H9 (cell line): ENCODE results near the gene PDCD1. TPM values are rescaled to one million over a fixed set of nuclear protein-coding genes. Genes with fewer than 3 reads are reported as not detected.
A peak's percentile ranks its signal among the peaks of the same experiment; 100 is the strongest.
"Not testable (repeated sequence)": the region's sequence is repeated elsewhere in the genome, so short reads cannot be mapped to it uniquely, and the experiment has no call there.

Source experiments
- DNase-seq: peaks from one replicate; pipeline ENCODE4 v3.0.0-alpha.2; 2017
- H2AFZ ChIP-seq: one replicate; pipeline ENCODE4 v1.6.1; 2013; ENCODE audit warnings: mild to moderate bottlenecking, low read length, control low read depth, moderate library complexity
- H2AK5ac ChIP-seq: 2 replicates; pipeline ENCODE4 v1.6.1; 2013; ENCODE audit warnings: low read length, control low read depth, mixed read lengths; ENCODE audit not compliant: insufficient read length
- H2BK120ac ChIP-seq: one replicate; pipeline ENCODE4 v1.6.1; 2013; ENCODE audit warnings: low read depth, mild to moderate bottlenecking, low read length, control low read depth, inconsistent platforms; ENCODE audit not compliant: poor library complexity, severe bottlenecking
- H2BK12ac ChIP-seq: 2 replicates; pipeline ENCODE4 v1.6.1; 2013; ENCODE audit warnings: low read length, control low read depth, mixed read lengths, low read depth; ENCODE audit not compliant: insufficient read length
- H2BK15ac ChIP-seq: 2 replicates; pipeline ENCODE4 v1.6.1; 2013; ENCODE audit warnings: low read depth, low read length, control low read depth
- H2BK20ac ChIP-seq: one replicate; pipeline ENCODE4 v1.6.1; 2013; ENCODE audit warnings: low read depth, mild to moderate bottlenecking, low read length, control low read depth, inconsistent platforms; ENCODE audit not compliant: poor library complexity, severe bottlenecking
- H2BK5ac ChIP-seq: 2 replicates; pipeline ENCODE4 v1.6.1; 2013; ENCODE audit warnings: low read length, control low read depth, mixed read lengths; ENCODE audit not compliant: insufficient read length
- H3K14ac ChIP-seq: 2 replicates; pipeline ENCODE4 v1.6.1; 2013; ENCODE audit warnings: low read length, control low read depth; ENCODE audit not compliant: insufficient read depth
- H3K18ac ChIP-seq: 2 replicates; pipeline ENCODE4 v1.6.1; 2013; ENCODE audit warnings: low read depth, mild to moderate bottlenecking, mixed read lengths, low read length, control low read depth; ENCODE audit not compliant: insufficient read length
- H3K23ac ChIP-seq: 2 replicates; pipeline ENCODE4 v1.6.1; 2013; ENCODE audit warnings: low read length, control low read depth, mixed read lengths, low read depth; ENCODE audit not compliant: insufficient read length
- H3K23me2 ChIP-seq: 2 replicates; pipeline ENCODE4 v1.6.1; 2013; ENCODE audit warnings: low read depth, mild to moderate bottlenecking, mixed read lengths, low read length, control low read depth; ENCODE audit not compliant: insufficient read length, poor library complexity, severe bottlenecking
- H3K27ac ChIP-seq: 2 replicates; pipeline ENCODE4 v1.5.1; 2013; ENCODE audit warnings: low read length, control low read depth, mixed read lengths, low read depth; ENCODE audit not compliant: insufficient read length
- H3K27me3 ChIP-seq: 2 replicates; pipeline ENCODE4 v1.6.1; 2013; ENCODE audit warnings: low read length, control low read depth, inconsistent platforms; ENCODE audit not compliant: insufficient read depth
- H3K4ac ChIP-seq: 2 replicates; pipeline ENCODE4 v1.6.1; 2013; ENCODE audit warnings: low read depth, mild to moderate bottlenecking, control low read depth, inconsistent platforms, low read length, moderate library complexity
- H3K4me1 ChIP-seq: 2 replicates; pipeline ENCODE4 v1.6.1; 2013; ENCODE audit warnings: low read length, control low read depth, inconsistent platforms; ENCODE audit not compliant: insufficient read depth
- H3K4me2 ChIP-seq: 2 replicates; pipeline ENCODE4 v1.6.1; 2013; ENCODE audit warnings: low read length, control low read depth, mixed read lengths; ENCODE audit not compliant: insufficient read length, insufficient read depth
- H3K56ac ChIP-seq: 2 replicates; pipeline ENCODE4 v1.6.1; 2013; ENCODE audit warnings: low read depth, mild to moderate bottlenecking, mixed read lengths, low read length, control low read depth; ENCODE audit not compliant: insufficient read length
- H3K79me1 ChIP-seq: 2 replicates; pipeline ENCODE4 v1.6.1; 2013; ENCODE audit warnings: low read depth, mild to moderate bottlenecking, moderate library complexity, low read length, control low read depth, inconsistent platforms; ENCODE audit not compliant: insufficient read depth, poor library complexity, severe bottlenecking
- H3K79me2 ChIP-seq: 2 replicates; pipeline ENCODE4 v1.6.1; 2013; ENCODE audit warnings: low read length, control low read depth, inconsistent platforms; ENCODE audit not compliant: insufficient read depth
- H3K9ac ChIP-seq: 2 replicates; pipeline ENCODE4 v1.6.1; 2013; ENCODE audit warnings: low read length, control low read depth, mixed read lengths; ENCODE audit not compliant: insufficient read length; ENCODE audit errors: extremely low read depth
- H3K9me3 ChIP-seq: one replicate; pipeline ENCODE4 v1.6.1; 2013; ENCODE audit warnings: low read depth, low read length, inconsistent platforms; ENCODE audit not compliant: control insufficient read depth
- H3T11ph ChIP-seq: one replicate; pipeline ENCODE4 v1.6.1; 2013; ENCODE audit warnings: mild to moderate bottlenecking, low read length, control low read depth, inconsistent platforms
- H4K20me1 ChIP-seq: one replicate; pipeline ENCODE4 v1.6.1; 2013; ENCODE audit not compliant: control insufficient read depth, insufficient read length, insufficient read depth
- H4K5ac ChIP-seq: 2 replicates; pipeline ENCODE4 v1.6.1; 2013; ENCODE audit warnings: low read depth, mild to moderate bottlenecking, mixed read lengths, low read length, control low read depth; ENCODE audit not compliant: insufficient read length
- H4K8ac ChIP-seq: replicated peaks from 2 replicates; pipeline ENCODE4 v1.6.1; 2013; ENCODE audit warnings: low read length, control low read depth, mixed read lengths, low read depth; ENCODE audit not compliant: insufficient read length
- H4K91ac ChIP-seq: 2 replicates; pipeline ENCODE4 v1.6.1; 2013; ENCODE audit warnings: low read depth, mild to moderate bottlenecking, moderate library complexity, mixed read lengths, low read length, control low read depth; ENCODE audit not compliant: insufficient read length
- H3K27ac Mint-ChIP-seq, 3 experiments: 2 replicates in 2 of 3; 3 replicates in 1 of 3; pipeline ENCODE4 v1.8.0; 2020 to 2021; ENCODE audit warnings: mixed read lengths in 3 of 3, mild to moderate bottlenecking in 1 of 3, moderate library complexity in 1 of 3
- H3K27me3 Mint-ChIP-seq: 2 replicates; pipeline ENCODE4 v1.8.0; 2021; ENCODE audit warnings: low read depth, mild to moderate bottlenecking, moderate library complexity, mixed read lengths
- H3K36me3 Mint-ChIP-seq, 3 experiments: 2 replicates in 2 of 3; 3 replicates in 1 of 3; pipeline ENCODE4 v1.8.0; 2020 to 2021; ENCODE audit warnings: low read depth in 3 of 3, mixed read lengths in 3 of 3; ENCODE audit not compliant: insufficient read depth in 1 of 3
- H3K4me1 Mint-ChIP-seq, 2 experiments: 2 replicates each; pipeline ENCODE4 v1.8.0; 2020; ENCODE audit warnings: mixed read lengths in 2 of 2
- H3K4me3 Mint-ChIP-seq, 2 experiments: 2 replicates in 1 of 2; 3 replicates in 1 of 2; pipeline ENCODE4 v1.8.0; 2020 to 2021; ENCODE audit warnings: mild to moderate bottlenecking in 2 of 2, mixed read lengths in 2 of 2, moderate library complexity in 1 of 2
- H3K9me3 Mint-ChIP-seq, 2 experiments: 2 replicates in 1 of 2; 3 replicates in 1 of 2; pipeline ENCODE4 v1.8.0; 2020; ENCODE audit warnings: mild to moderate bottlenecking in 2 of 2, mixed read lengths in 2 of 2, moderate library complexity in 1 of 2
- WGBS: extraction: QIAGEN DNeasy Blood & Tissue Kit; methylation state at CpG from one replicate; pipeline ENCODE4 v1.1.7; 2013; ENCODE audit warnings: missing lambda C conversion rate, low lambda C conversion rate, mixed read lengths; ENCODE audit not compliant: insufficient read length; ENCODE audit errors: extremely low coverage; 5-methylcytosine and 5-hydroxymethylcytosine counted together
- total RNA-seq: library from RNA; stranded (reverse); gene quantifications from 2 replicates; pipeline ENCODE4 v1.2.1, GENCODE V29; 2021
- TF ChIP-seq, protein P1 (sequence below): fragments of 200-600 bp; sonication (generic); conservative IDR thresholded peaks from 3 replicates; pipeline ENCODE4 v1.8.0; 2021; ENCODE audit warnings: antibody characterized with exemption, mild to moderate bottlenecking

PDCD1 gene
- total RNA-seq, 1 experiment from 2014 or later = 1.6 TPM

DNA sequence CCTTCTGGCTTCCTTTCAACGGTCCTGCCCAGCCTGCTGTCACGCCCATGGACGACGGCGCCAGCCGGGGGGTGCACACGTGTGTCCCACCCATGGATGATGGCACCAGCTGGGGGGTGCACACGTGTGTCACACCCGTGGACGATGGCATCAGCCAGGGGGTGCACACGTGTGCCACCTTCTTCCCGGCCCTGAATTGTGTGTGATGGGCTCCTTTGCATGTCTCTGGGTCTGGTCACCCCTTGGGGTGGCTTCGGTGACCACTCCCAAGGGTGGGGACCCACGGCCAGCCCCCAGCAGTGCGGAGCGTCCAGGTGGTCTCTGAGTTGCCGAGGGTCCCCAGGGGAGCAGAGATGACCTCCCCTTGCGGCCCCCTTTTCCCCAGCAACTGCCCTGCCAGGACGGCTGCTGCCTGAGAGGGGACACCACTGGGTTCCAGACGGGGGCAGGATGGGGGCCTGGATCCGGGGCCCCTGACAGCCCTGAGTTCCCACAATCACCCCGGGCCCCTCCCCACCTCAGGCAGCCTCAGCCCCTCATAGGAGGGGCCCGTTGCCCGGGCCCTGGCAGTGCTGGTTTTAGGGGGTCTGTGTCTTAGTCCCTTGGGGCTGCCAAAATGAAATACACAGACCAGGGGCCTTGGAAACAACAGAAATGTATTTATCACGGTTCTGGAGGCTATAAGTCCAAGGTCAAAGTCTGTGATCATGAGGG lies 40.3 kb downstream of the PDCD1 start:
- Mint-ChIP-seq H3K36me3 (peaks cover 0 to 2% (median 0%) of the 10 kb centered on the region in 3 experiments; a peak in 2 of 7 replicates), H3K27ac (no peak overlapping the region), H3K27me3 (peaks cover 7% of the 10 kb centered on the region), H3K4me1 (peaks cover 9 to 25% of the 10 kb centered on the region in 2 experiments), H3K4me3 (no peak overlapping the region), H3K9me3 (peaks cover 4 to 6% of the 10 kb centered on the region in 2 experiments)
- TF ChIP-seq, protein P1, sequence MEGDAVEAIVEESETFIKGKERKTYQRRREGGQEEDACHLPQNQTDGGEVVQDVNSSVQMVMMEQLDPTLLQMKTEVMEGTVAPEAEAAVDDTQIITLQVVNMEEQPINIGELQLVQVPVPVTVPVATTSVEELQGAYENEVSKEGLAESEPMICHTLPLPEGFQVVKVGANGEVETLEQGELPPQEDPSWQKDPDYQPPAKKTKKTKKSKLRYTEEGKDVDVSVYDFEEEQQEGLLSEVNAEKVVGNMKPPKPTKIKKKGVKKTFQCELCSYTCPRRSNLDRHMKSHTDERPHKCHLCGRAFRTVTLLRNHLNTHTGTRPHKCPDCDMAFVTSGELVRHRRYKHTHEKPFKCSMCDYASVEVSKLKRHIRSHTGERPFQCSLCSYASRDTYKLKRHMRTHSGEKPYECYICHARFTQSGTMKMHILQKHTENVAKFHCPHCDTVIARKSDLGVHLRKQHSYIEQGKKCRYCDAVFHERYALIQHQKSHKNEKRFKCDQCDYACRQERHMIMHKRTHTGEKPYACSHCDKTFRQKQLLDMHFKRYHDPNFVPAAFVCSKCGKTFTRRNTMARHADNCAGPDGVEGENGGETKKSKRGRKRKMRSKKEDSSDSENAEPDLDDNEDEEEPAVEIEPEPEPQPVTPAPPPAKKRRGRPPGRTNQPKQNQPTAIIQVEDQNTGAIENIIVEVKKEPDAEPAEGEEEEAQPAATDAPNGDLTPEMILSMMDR = no peak
- Histone ChIP-seq H2AFZ (no peak overlapping the region), H3K4ac (no peak overlapping the region), H3T11ph (no peak overlapping the region), H2AK5ac (no peak overlapping the region), H2BK5ac (no peak overlapping the region), H3K79me2 (no peaks in the 10 kb centered on the region), H3K23me2 (no peaks in the 10 kb centered on the region), H3K14ac (no peak overlapping the region), H4K5ac (no peak overlapping the region), H3K9me3 (no peaks in the 10 kb centered on the region), H4K8ac (no peak overlapping the region), H2BK15ac (no peak overlapping the region), H3K79me1 (no peaks in the 10 kb centered on the region), H3K18ac (no peak overlapping the region), H3K56ac (no peak overlapping the region), H2BK12ac (no peak overlapping the region), H3K9ac (no peak overlapping the region), H4K20me1 (no peaks in the 10 kb centered on the region), H3K4me1 (no peaks in the 10 kb centered on the region), H4K91ac (no peak overlapping the region), H3K23ac (no peak overlapping the region), H3K27ac (no peak overlapping the region), H2BK20ac (no peak overlapping the region), H3K4me2 (no peak overlapping the region), H3K27me3 (no peaks in the 10 kb centered on the region), H2BK120ac (no peak overlapping the region)
- WGBS = no CpG with 5 or more reads among the region's 25 CpGs
- no peak for DNase-seq

DNA sequence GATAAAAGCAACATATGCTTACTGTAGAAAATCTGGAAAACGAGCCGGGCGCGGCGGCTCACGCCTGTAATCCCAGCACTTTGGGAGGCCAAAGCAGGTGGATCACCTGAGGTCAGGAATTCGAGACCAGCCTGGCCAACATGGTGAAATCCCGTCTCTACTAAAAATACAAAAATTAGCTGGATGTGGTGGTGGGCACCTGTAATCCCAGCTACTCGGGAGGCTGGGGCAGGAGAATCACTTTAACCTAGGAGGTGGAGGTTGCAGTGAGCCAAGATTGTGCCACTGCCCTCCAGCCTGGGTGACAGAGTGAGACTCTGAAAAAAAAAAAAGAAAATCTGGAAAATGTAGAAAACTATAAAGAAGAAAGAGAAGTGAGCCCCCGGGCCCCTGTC lies 40.9 kb downstream of the PDCD1 start:
- H2BK15ac ChIP-seq, H3K27me3 Mint-ChIP-seq, H3K27me3 ChIP-seq, H2BK5ac ChIP-seq, H2AK5ac ChIP-seq, H3K4ac ChIP-seq, H3K56ac ChIP-seq, H3K79me1 ChIP-seq, H3K23ac ChIP-seq, H3K9ac ChIP-seq, H3K27ac ChIP-seq, H2AFZ ChIP-seq, H3K9me3 Mint-ChIP-seq, H3K23me2 ChIP-seq, H4K91ac ChIP-seq, H3K9me3 ChIP-seq, H3K4me2 ChIP-seq, H4K20me1 ChIP-seq, DNase-seq, H2BK20ac ChIP-seq, H3K14ac ChIP-seq, H2BK120ac ChIP-seq, H3K18ac ChIP-seq, H4K5ac ChIP-seq, H3T11ph ChIP-seq, H3K4me1 ChIP-seq, H3K36me3 Mint-ChIP-seq, H3K79me2 ChIP-seq, H2BK12ac ChIP-seq, H4K8ac ChIP-seq: not testable (repeated sequence)
- H3K4me1 Mint-ChIP-seq = peaks cover 9 to 23% of the 10 kb centered on the region in 2 experiments
- no CpG with 5 or more reads among the region's 10 CpGs for WGBS
- H3K4me3 Mint-ChIP-seq = 0 out of 5 replicates have a peak overlapping the region, but pooled peaks of 1 of the 2 experiments have one; percentile 26
- peak overlapping the region in 1 of 3 experiments; percentile 13; a peak in 1 of 7 replicates for H3K27ac Mint-ChIP-seq
